ENCODE measurements around the gene ABCA7. TPM values are rescaled to one million over a fixed set of nuclear protein-coding genes. Genes with fewer than 3 reads are reported as not detected.
A peak's percentile ranks its signal among the peaks of the same experiment; 100 is the strongest.

ABCA7 gene
- total RNA-seq, 1 donor: 33.3 TPM

DNA sequence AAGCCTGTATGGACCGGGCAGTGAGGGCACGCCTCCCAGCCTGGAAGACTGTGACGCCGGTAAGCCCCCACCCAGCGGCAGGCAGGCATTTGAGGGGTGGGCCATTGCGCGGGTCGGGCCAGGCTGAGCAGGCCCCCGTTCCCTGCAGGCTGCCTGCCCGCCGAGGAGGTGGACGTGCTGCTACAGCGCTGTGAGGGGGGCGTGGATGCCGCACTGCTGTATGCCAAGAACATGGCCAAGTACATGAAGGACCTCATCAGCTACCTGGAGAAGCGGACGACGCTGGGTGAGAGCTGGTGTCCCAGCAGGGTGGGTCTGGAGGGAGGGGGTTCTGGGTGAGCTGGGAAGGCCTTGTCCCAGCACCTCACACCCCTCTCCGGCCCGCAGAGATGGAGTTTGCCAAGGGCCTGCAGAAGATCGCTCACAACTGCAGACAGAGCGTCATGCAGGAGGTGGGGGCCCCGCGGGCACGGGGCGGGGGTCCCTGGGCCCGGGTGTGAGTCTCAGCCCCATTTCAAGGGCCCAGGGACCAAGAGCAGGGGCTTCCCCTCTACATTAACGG is 34.1 kb downstream of the ABCA7 start:
- Histone ChIP-seq H3K27me3 (ENCODE audit: insufficient read depth, low read length) (peaks cover 28% of the 10 kb centered on the region), H4K20me1 (ENCODE audit: insufficient read depth, low read length) (no peaks in the 10 kb centered on the region), H3K27ac (ENCODE audit: low read depth, low read length) (no peak overlapping the region), H3K4me3 (ENCODE audit: insufficient read depth, low read length) (no peak overlapping the region), H2AFZ (ENCODE audit: low read length) (no peak overlapping the region), H3K4me2 (ENCODE audit: insufficient read depth, low read length) (no peak overlapping the region), H3K36me3 (ENCODE audit: insufficient read depth, low read length) (no peaks in the 10 kb centered on the region), H3K4me1 (ENCODE audit: insufficient read depth, low read length) (no peaks in the 10 kb centered on the region), H3K79me2 (ENCODE audit: insufficient read depth, low read length) (no peaks in the 10 kb centered on the region), H3K9me3 (ENCODE audit: low read depth, low read length) (no peaks in the 10 kb centered on the region)
- no peak for DNase-seq (ENCODE audit: insufficient read length, low spot score, missing footprints)
- TF ChIP-seq, protein P1, sequence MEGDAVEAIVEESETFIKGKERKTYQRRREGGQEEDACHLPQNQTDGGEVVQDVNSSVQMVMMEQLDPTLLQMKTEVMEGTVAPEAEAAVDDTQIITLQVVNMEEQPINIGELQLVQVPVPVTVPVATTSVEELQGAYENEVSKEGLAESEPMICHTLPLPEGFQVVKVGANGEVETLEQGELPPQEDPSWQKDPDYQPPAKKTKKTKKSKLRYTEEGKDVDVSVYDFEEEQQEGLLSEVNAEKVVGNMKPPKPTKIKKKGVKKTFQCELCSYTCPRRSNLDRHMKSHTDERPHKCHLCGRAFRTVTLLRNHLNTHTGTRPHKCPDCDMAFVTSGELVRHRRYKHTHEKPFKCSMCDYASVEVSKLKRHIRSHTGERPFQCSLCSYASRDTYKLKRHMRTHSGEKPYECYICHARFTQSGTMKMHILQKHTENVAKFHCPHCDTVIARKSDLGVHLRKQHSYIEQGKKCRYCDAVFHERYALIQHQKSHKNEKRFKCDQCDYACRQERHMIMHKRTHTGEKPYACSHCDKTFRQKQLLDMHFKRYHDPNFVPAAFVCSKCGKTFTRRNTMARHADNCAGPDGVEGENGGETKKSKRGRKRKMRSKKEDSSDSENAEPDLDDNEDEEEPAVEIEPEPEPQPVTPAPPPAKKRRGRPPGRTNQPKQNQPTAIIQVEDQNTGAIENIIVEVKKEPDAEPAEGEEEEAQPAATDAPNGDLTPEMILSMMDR (IDR thresholded peaks at IDR 0.05; ENCODE audit: extremely low read depth, low read depth, low read length): no peak

DNA sequence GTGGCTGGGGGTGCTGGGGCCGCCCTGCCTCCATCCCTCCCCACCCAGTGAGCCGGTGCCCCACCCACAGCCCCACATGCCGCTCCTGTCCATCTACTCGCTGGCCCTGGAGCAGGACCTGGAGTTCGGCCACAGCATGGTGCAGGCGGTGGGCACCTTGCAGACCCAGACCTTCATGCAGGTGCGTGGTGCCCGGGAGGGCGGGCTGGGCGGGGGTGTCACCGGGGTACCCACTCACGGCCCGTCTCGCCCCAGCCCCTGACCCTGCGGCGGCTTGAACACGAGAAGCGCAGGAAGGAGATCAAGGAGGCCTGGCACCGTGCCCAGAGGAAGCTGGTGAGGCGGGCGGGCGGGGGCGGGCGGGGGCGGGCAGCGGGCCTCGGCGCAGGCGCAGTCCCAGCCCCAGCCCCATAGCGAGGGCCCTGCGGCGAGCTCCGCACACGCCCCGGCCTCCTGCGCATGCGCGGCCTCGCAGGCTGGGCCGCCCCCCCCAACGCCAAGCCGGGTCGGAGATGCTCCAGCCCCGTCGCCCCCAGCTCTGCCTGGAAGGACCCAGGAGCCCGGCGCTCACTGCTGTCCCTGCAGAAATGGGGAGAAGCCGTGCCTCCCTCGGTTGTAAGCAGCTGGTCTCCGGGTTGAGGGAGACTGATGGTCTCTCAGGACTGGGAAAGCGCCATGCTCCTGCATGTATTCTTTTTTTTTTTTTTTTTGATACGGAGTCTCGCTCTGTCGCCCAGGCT is 34.8 kb downstream of the ABCA7 start:
- no peak overlapping the region for H2AFZ ChIP-seq (ENCODE audit: low read length)
- H4K20me1 ChIP-seq (ENCODE audit: insufficient read depth, low read length): no peaks in the 10 kb centered on the region
- no peak overlapping the region for H3K4me3 ChIP-seq (ENCODE audit: insufficient read depth, low read length)
- TF ChIP-seq, protein P1 (IDR thresholded peaks at IDR 0.05; ENCODE audit: extremely low read depth, low read depth, low read length): no peak
- H3K4me2 ChIP-seq (ENCODE audit: insufficient read depth, low read length): no peak overlapping the region
- DNase-seq (ENCODE audit: insufficient read length, low spot score, missing footprints): no peak
- H3K4me1 ChIP-seq (ENCODE audit: insufficient read depth, low read length): no peaks in the 10 kb centered on the region
- no peaks in the 10 kb centered on the region for H3K36me3 ChIP-seq (ENCODE audit: insufficient read depth, low read length)
- H3K27ac ChIP-seq (ENCODE audit: low read depth, low read length): no peak overlapping the region
- H3K9me3 ChIP-seq (ENCODE audit: low read depth, low read length): no peaks in the 10 kb centered on the region
- peaks cover 23% of the 10 kb centered on the region for H3K27me3 ChIP-seq (ENCODE audit: insufficient read depth, low read length)
- H3K79me2 ChIP-seq (ENCODE audit: insufficient read depth, low read length): no peaks in the 10 kb centered on the region

DNA sequence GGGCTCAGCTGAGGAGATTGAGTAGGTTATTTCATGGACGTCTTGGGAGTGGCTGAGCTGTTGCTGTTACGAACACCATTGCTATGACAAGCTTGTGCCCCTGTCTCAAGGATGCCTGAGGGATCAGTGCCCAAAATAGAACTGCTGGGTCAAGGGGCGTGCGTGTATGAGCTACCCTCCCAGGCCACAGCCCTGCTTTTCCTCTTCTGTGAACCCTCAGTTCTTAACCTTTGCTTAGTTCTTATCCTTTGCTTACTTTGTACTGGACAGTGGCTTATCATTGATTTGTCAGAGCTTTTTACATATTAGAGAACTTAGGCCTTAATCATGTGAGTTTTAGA is 36.1 kb downstream of the ABCA7 start:
- H3K27ac ChIP-seq (ENCODE audit: low read depth, low read length): no peak overlapping the region
- no peaks in the 10 kb centered on the region for H3K79me2 ChIP-seq (ENCODE audit: insufficient read depth, low read length)
- no peaks in the 10 kb centered on the region for H4K20me1 ChIP-seq (ENCODE audit: insufficient read depth, low read length)
- H2AFZ ChIP-seq (ENCODE audit: low read length): no peak overlapping the region
- TF ChIP-seq, protein P1 (IDR thresholded peaks at IDR 0.05; ENCODE audit: extremely low read depth, low read depth, low read length): no peak
- DNase-seq (ENCODE audit: insufficient read length, low spot score, missing footprints): no peak
- H3K36me3 ChIP-seq (ENCODE audit: insufficient read depth, low read length): no peaks in the 10 kb centered on the region
- H3K27me3 ChIP-seq (ENCODE audit: insufficient read depth, low read length): peaks cover 10% of the 10 kb centered on the region
- H3K4me3 ChIP-seq (ENCODE audit: insufficient read depth, low read length): no peak overlapping the region
- no peak overlapping the region for H3K4me2 ChIP-seq (ENCODE audit: insufficient read depth, low read length)
- no peaks in the 10 kb centered on the region for H3K4me1 ChIP-seq (ENCODE audit: insufficient read depth, low read length)
- no peaks in the 10 kb centered on the region for H3K9me3 ChIP-seq (ENCODE audit: low read depth, low read length)

DNA sequence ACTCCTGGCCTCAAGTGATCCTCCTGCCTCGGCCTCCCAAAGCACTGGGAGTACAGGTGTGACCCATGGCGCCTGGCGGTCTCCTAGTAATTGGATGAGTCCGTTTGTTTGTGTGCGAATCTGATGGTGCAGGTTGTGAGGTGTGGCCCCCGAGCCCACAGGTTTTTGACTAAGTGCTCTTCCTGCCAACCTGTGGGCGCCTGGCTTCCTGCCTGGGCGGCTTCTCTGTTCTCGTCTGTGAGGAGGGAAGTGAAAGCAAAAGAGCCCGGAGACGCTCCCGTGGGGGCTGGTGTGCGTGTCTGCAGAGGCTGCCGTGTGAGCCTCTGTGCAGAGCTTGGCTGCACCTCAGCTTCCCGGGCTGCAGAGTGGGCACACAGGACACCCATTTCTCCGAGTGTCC is 37.0 kb downstream of the ABCA7 start:
- Histone ChIP-seq H4K20me1 (ENCODE audit: insufficient read depth, low read length) (no peaks in the 10 kb centered on the region), H3K9me3 (ENCODE audit: low read depth, low read length) (no peaks in the 10 kb centered on the region), H2AFZ (ENCODE audit: low read length) (no peak overlapping the region), H3K36me3 (ENCODE audit: insufficient read depth, low read length) (no peaks in the 10 kb centered on the region), H3K4me2 (ENCODE audit: insufficient read depth, low read length) (no peak overlapping the region), H3K27ac (ENCODE audit: low read depth, low read length) (no peak overlapping the region), H3K4me3 (ENCODE audit: insufficient read depth, low read length) (no peak overlapping the region), H3K4me1 (ENCODE audit: insufficient read depth, low read length) (no peaks in the 10 kb centered on the region), H3K27me3 (ENCODE audit: insufficient read depth, low read length) (peaks cover 3% of the 10 kb centered on the region), H3K79me2 (ENCODE audit: insufficient read depth, low read length) (no peaks in the 10 kb centered on the region)
- TF ChIP-seq, protein P1 (IDR thresholded peaks at IDR 0.05; ENCODE audit: extremely low read depth, low read depth, low read length): no peak
- peak; percentile 97 for DNase-seq (ENCODE audit: insufficient read length, low spot score, missing footprints)
